Measurements from ENCODE around the gene CD320. TPM values are rescaled to one million over a fixed set of nuclear protein-coding genes. Genes with fewer than 3 reads are reported as not detected.
A peak's percentile ranks its signal among the peaks of the same experiment; 100 is the strongest.
"Not testable (repeated sequence)": the region's sequence is repeated elsewhere in the genome, so short reads cannot be mapped to it uniquely, and the experiment has no call there.

Gene CD320
- total and polyA plus RNA-seq, 2 experiments from 2014 or later: 53.8 to 91.4 TPM

DNA sequence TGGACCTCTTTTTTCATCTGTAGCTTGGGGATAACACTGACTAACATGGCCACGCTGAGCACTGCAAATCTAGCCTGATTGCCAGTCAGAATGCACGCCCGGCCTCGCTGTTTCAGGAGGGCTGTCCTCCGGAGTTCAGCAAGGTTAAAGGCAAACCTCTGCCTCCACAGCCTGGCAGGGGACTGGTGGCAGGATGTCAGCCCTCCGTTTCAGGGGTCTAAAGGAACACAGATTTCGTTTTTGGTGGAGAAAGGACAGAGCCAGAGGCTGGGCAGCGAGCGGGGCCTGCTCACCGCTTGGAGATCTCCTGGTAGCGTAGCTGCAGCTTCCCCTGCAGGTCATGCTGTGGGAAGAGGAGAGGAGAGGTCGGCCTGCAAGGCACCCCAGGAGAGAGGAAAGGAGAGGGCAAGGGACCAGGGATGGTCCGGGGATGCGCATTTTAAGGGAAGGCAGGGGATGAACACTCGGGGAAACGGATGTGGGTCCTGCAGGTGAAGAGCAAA is 12.5 kb upstream of the CD320 start:
- H3K36me3 ChIP-seq (replicated peaks; ENCODE audit: insufficient read depth, low read depth): no peaks in the 10 kb centered on the region
- peak overlapping the region; percentile 94 for H3K4me3 ChIP-seq
- peak overlapping the region; percentile 63 for H2AFZ ChIP-seq
- peak; percentile 38 for DNase-seq (ENCODE audit: low spot score)
- peak overlapping the region; percentile 92 for H3K27ac ChIP-seq
- TF ChIP-seq EZH2 (IDR thresholded peaks at IDR 0.05; ENCODE audit: borderline replicate concordance) (no peak), EZH2phosphoT487 (IDR thresholded peaks at IDR 0.05; ENCODE audit: low read depth, severe bottlenecking, unreplicated experiment) (no peak)
- TF ChIP-seq, protein P1, sequence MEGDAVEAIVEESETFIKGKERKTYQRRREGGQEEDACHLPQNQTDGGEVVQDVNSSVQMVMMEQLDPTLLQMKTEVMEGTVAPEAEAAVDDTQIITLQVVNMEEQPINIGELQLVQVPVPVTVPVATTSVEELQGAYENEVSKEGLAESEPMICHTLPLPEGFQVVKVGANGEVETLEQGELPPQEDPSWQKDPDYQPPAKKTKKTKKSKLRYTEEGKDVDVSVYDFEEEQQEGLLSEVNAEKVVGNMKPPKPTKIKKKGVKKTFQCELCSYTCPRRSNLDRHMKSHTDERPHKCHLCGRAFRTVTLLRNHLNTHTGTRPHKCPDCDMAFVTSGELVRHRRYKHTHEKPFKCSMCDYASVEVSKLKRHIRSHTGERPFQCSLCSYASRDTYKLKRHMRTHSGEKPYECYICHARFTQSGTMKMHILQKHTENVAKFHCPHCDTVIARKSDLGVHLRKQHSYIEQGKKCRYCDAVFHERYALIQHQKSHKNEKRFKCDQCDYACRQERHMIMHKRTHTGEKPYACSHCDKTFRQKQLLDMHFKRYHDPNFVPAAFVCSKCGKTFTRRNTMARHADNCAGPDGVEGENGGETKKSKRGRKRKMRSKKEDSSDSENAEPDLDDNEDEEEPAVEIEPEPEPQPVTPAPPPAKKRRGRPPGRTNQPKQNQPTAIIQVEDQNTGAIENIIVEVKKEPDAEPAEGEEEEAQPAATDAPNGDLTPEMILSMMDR (IDR thresholded peaks at IDR 0.05; ENCODE audit: poor library complexity): no peak
- H3K4me2 ChIP-seq: peak overlapping the region; percentile 95
- no peaks in the 10 kb centered on the region for H3K27me3 ChIP-seq
- peaks cover 47% of the 10 kb centered on the region for H3K79me2 ChIP-seq
- H3K9me2 ChIP-seq (replicated peaks; ENCODE audit: insufficient read depth): no peaks in the 10 kb centered on the region
- peaks cover 19% of the 10 kb centered on the region for H4K20me1 ChIP-seq (ENCODE audit: insufficient read depth, poor library complexity, severe bottlenecking)
- no peaks in the 10 kb centered on the region for H3K9me3 ChIP-seq (ENCODE audit: low read depth)
- WGBS (ENCODE audit: low lambda C conversion rate, missing lambda C conversion rate): 3% methylated on average over 16 of the region's 16 CpGs
- peaks cover 15% of the 10 kb centered on the region for H3K4me1 ChIP-seq (ENCODE audit: insufficient read depth)

DNA sequence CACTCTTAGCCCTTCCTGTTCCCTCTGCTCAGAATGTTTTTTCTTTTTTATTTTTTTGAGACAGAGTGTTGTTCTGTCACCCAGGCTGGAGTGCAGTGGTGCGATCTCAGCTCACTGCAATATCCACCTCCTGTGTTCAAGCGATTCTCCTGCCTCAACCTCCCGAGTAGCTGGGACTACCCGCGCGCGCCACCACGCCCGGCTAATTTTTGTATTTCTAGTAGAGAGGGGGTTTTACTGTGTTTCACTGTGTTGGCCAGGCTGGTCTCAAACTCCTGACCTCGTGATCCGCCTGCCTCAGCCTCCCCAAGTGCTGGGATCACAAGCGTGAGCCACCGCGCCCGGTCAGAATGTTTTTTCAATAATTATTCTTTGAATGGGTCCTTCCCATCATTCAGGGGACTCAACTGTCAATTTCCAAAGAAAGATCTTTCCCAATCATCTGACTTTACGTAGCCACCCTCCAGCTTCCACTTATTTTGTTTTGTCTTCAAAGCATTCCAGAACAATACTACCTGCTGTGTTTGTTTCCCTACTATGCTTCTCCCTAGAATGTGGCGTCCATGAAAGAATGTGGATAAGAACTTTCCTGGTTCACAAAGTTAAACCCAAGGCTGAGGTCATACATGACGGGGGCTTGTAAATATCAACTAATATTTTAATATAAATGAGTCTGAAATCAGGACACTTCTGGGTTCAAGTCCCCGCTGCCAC is 11.8 kb upstream of the CD320 start:
- Histone ChIP-seq H3K36me3 (replicated peaks; ENCODE audit: insufficient read depth, low read depth) (no peaks in the 10 kb centered on the region), H3K4me1 (ENCODE audit: insufficient read depth) (peaks cover 15% of the 10 kb centered on the region), H4K20me1 (ENCODE audit: insufficient read depth, poor library complexity, severe bottlenecking) (peaks cover 19% of the 10 kb centered on the region), H3K9me3 (ENCODE audit: low read depth) (no peaks in the 10 kb centered on the region), H2AFZ (peak overlapping the region; percentile 63), H3K4me2 (peak overlapping the region; percentile 95), H3K27ac (peak overlapping the region; percentile 92), H3K79me2 (peaks cover 47% of the 10 kb centered on the region), H3K4me3 (peak overlapping the region; percentile 94), H3K27me3 (no peaks in the 10 kb centered on the region), H3K9me2 (replicated peaks; ENCODE audit: insufficient read depth) (no peaks in the 10 kb centered on the region)
- no peak for DNase-seq (ENCODE audit: low spot score)
- 84% methylated on average over 19 of the region's 19 CpGs for WGBS (ENCODE audit: low lambda C conversion rate, missing lambda C conversion rate)
- TF ChIP-seq EZH2 (IDR thresholded peaks at IDR 0.05; ENCODE audit: borderline replicate concordance) (no peak), EZH2phosphoT487 (IDR thresholded peaks at IDR 0.05; ENCODE audit: low read depth, severe bottlenecking, unreplicated experiment) (no peak)
- TF ChIP-seq, protein P1 (IDR thresholded peaks at IDR 0.05; ENCODE audit: poor library complexity): no peak

DNA sequence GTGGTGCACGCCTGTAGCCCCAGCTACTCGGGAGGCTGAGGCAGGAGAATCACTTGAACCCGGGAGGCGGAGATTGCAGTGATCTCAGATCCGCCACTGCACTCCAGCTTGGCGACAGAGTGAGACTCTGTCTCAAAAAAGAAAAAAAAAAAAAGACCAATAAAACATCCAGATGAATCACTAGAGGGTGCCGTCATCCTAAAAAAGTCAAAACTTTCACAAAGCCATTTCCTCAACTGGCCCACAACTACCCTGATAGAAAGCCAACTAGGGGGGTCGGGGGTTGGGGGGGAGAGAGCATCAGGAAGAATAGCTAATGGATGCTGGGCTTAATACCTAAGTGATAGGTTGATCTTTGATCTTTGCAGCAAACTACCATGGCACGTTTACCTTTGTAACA is 10.7 kb upstream of the CD320 start:
- H3K4me3 ChIP-seq; H3K36me3 ChIP-seq (replicated peaks; ENCODE audit: insufficient read depth, low read depth); H3K4me2 ChIP-seq; H3K9me2 ChIP-seq (replicated peaks; ENCODE audit: insufficient read depth); DNase-seq (ENCODE audit: low spot score); H3K27ac ChIP-seq; H2AFZ ChIP-seq; H3K9me3 ChIP-seq (ENCODE audit: low read depth); H3K27me3 ChIP-seq: not testable (repeated sequence)
- Histone ChIP-seq H3K4me1 (ENCODE audit: insufficient read depth) (peaks cover 15% of the 10 kb centered on the region), H4K20me1 (ENCODE audit: insufficient read depth, poor library complexity, severe bottlenecking) (peaks cover 17% of the 10 kb centered on the region), H3K79me2 (peaks cover 47% of the 10 kb centered on the region)
- 91% methylated on average over 9 of the region's 9 CpGs for WGBS (ENCODE audit: low lambda C conversion rate, missing lambda C conversion rate)

DNA sequence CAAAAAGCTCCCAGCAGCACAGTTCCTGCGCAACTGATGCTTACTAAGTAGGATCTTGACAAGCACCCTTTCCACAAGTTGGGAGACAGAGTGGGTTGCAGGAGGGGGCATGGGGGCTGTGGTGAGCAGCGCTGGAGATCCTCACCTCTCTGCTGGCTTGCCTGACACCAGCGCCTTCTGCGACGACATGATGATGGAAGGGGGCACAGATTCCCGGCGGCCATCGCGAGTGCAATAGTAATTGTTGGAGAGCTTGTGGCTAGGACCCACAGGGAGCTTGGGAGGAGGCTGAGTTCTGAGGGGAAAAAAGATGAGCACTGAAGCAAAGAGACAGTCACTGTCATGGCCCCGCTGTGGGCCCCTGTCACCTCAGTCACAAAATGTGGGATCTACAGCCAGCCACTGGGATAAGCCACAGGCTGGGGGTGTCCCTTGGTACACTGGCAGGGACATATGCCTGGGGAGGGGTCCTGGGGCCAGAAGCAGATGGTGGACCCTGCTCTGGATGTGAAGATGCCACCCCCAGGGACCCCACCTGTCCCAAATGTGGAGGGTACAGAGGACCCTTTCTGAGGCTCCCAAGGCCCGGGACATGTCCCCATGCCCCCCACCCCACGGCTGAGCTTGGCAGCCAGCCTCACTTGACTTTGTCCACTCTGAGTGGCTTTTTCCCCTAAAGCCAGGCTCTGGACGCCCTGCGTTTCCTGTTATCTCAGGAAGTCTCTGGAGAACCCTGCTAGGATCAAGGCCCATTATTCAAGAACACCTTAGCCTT is 8.4 kb upstream of the CD320 start:
- H3K27me3 ChIP-seq: no peaks in the 10 kb centered on the region
- no peaks in the 10 kb centered on the region for H3K9me2 ChIP-seq (replicated peaks; ENCODE audit: insufficient read depth)
- H3K27ac ChIP-seq: no peak overlapping the region
- H3K4me3 ChIP-seq: no peak overlapping the region
- H4K20me1 ChIP-seq (ENCODE audit: insufficient read depth, poor library complexity, severe bottlenecking): no peaks in the 10 kb centered on the region
- H2AFZ ChIP-seq: no peak overlapping the region
- no peak for DNase-seq (ENCODE audit: low spot score)
- no peak overlapping the region for H3K4me2 ChIP-seq
- TF ChIP-seq EZH2 (IDR thresholded peaks at IDR 0.05; ENCODE audit: borderline replicate concordance) (no peak), EZH2phosphoT487 (IDR thresholded peaks at IDR 0.05; ENCODE audit: low read depth, severe bottlenecking, unreplicated experiment) (no peak)
- TF ChIP-seq, protein P1 (IDR thresholded peaks at IDR 0.05; ENCODE audit: poor library complexity): no peak
- H3K4me1 ChIP-seq (ENCODE audit: insufficient read depth): peaks cover 5% of the 10 kb centered on the region
- H3K36me3 ChIP-seq (replicated peaks; ENCODE audit: insufficient read depth, low read depth): no peaks in the 10 kb centered on the region
- H3K79me2 ChIP-seq: peaks cover 25% of the 10 kb centered on the region
- 91% methylated on average over 14 of the region's 14 CpGs for WGBS (ENCODE audit: low lambda C conversion rate, missing lambda C conversion rate)
- no peaks in the 10 kb centered on the region for H3K9me3 ChIP-seq (ENCODE audit: low read depth)

DNA sequence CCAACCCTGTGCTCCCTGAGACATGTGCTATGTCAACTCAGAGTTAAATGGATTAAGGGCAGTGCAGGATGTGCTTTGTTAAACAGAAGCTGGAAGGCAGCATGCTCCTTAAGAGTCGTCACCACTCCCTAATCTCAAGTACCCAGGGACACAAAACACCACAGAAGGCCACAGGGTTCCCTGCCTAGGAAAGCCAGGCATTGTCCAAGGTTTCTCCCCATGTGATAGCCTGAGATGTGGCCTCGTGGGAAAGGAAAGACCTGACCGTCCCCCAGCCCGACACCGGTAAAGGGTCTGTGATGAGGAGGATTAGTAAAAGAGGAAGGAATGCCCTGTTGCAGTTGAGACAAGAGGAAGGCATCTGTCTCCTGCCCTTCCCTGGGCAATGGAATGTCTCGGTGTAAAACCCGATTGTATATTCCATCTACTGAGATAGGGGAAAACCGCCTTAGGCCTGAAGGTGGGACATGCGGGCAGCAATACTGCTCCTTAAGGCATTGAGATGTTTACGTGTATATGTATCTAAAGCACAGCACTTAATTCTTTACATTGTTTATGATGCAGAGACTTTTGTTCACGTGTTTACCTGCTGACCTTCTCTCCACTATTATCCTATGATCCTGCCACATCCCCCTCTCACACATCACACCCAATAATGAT is 7.0 kb upstream of the CD320 start:
- H3K4me3 ChIP-seq; H4K20me1 ChIP-seq (ENCODE audit: insufficient read depth, poor library complexity, severe bottlenecking); H3K27ac ChIP-seq; H3K4me1 ChIP-seq (ENCODE audit: insufficient read depth); H3K36me3 ChIP-seq (replicated peaks; ENCODE audit: insufficient read depth, low read depth); H2AFZ ChIP-seq; H3K9me2 ChIP-seq (replicated peaks; ENCODE audit: insufficient read depth); DNase-seq (ENCODE audit: low spot score); H3K27me3 ChIP-seq; H3K9me3 ChIP-seq (ENCODE audit: low read depth); H3K4me2 ChIP-seq: not testable (repeated sequence)
- 90% methylated on average over 11 of the region's 11 CpGs for WGBS (ENCODE audit: low lambda C conversion rate, missing lambda C conversion rate)
- H3K79me2 ChIP-seq: peaks cover 14% of the 10 kb centered on the region
